GM21825 (cell line): ENCODE measurements around the gene STX16.
"Not testable (repeated sequence)": the region's sequence is repeated elsewhere in the genome, so short reads cannot be mapped to it uniquely, and the experiment has no call there.

ENCODE experiments used
- ATAC-seq: cut with Tn5 transposase; IDR thresholded peaks from one replicate; pipeline ENCODE4 v1.9.1; 2021; ENCODE audit warnings: mild to moderate bottlenecking, moderate library complexity; ENCODE audit not compliant: unreplicated experiment

The STX16 gene

GRCh38 chr20:58720890-58721289 is 69.8 kb downstream of the STX16 start:
- ATAC-seq = no peak

GRCh38 chr20:58721951-58722778 is 71.1 kb downstream of the STX16 start:
- ATAC-seq = no peak

- ATAC-seq = no peak
Observed at GRCh38 chr20:58722877-58723627, 72.0 kb downstream of the STX16 start.

- no peak for ATAC-seq
Observed at GRCh38 chr20:58723628-58723984, 72.5 kb downstream of the STX16 start.

DNA sequence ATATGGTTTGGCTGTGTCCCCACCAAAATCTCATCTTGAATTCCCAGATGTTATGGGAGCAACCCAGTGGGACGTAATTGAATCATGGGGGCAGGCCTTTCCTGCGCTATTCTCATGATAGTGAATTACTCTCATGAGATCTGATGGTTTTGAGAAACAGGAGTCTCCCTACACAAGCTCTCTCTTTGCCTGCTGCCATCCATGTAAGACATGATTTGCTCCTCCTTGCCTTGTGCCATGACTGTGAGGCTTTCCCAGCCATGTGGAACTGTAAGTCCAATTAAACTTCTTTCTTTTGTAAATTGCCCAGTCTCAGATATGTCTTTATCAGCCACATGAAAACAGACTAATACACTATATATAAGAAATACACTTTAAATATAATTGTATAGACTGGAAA is 75.1 kb downstream of the STX16 start:
- ATAC-seq = not testable (repeated sequence)
